OCI-M1 (cell line): ENCODE results near the gene KIF1A.

Experiments used
- DNase-seq: peaks from one replicate; lab custom pipeline; 2025; lab: John Stamatoyannopoulos, UW

KIF1A gene

DNA sequence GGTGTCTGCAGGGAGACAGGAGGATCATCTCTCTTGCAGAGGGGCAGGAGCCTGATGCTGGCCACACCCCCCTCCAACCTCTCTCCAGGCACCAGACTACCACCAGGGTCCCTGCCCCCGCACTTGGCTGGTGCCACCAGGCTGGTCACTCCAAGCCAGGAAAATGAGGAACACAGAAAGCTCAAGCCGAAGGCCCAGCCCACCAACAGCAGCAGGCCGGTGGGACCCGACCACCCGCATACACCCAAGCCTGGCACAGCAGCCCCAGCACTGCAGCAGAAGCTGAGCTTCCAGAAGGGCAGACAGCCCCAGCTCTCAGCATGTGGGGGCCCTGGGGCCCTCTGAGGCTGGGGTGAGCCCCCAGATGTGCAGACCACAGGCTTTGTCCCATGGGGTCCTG is 52.7 kb downstream of the KIF1A start:
- DNase-seq, result no peak

GRCh38 chr2:240766072-240766471 is 53.9 kb downstream of the KIF1A start:
- no peak for DNase-seq

GRCh38 chr2:240765007-240765406 is 55.0 kb downstream of the KIF1A start:
- DNase-seq, result no peak

DNA sequence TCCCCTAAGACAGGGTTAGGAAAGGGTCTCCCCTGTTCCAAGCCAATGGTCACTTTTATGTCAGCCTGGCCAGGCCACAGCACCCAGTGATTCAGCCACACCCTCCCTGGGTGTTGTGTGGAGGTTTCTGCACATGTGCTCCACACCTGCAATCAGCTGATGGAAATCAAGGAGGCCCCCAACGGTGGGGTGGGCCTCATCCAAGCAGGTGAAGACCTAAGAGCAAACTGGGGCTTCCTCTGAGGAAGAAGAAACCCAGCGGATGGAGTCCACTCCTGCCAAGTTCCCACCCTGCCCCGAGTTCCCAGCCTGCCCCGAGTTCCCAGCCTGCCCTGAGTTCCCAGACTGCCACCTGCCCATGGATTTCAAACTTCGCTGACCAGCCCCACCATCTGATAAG is 55.4 kb downstream of the KIF1A start:
- no peak for DNase-seq

DNA sequence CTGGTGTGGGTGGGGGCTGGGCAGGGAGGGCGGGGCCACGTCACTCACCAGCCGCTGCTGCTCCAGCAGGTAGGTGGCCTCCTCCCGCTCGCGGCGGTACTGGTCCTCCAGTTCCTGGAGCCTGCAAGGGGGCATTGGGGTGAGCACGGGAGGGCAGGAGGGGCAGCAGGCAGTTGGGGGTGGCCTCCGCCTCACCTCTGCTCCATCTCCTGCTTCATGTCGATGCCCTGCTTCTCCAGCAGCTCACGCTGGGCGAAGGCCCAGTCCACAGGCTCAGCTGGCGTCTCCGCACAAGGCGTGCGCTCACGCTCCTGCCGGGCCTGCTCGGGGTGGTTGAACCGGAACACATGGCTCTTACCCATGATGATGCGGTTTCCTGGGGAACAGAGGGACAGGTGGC is 57.0 kb downstream of the KIF1A start:
- DNase-seq, result no peak

- DNase-seq, result no peak
Observed at GRCh38 chr2:240762249-240762648, 57.8 kb downstream of the KIF1A start.

GRCh38 chr2:240760576-240761246 is 59.3 kb downstream of the KIF1A start:
- peak; percentile 8 for DNase-seq

- DNase-seq, result no peak
Observed at GRCh38 chr2:240760121-240760520, 59.9 kb downstream of the KIF1A start.

- peak; percentile 13 for DNase-seq
Observed at GRCh38 chr2:240759459-240759858, 60.6 kb downstream of the KIF1A start.

GRCh38 chr2:240757086-240757614 is 62.9 kb downstream of the KIF1A start:
- no peak for DNase-seq

- DNase-seq, result no peak
Observed at GRCh38 chr2:240752209-240752608, 67.8 kb downstream of the KIF1A start.

DNA sequence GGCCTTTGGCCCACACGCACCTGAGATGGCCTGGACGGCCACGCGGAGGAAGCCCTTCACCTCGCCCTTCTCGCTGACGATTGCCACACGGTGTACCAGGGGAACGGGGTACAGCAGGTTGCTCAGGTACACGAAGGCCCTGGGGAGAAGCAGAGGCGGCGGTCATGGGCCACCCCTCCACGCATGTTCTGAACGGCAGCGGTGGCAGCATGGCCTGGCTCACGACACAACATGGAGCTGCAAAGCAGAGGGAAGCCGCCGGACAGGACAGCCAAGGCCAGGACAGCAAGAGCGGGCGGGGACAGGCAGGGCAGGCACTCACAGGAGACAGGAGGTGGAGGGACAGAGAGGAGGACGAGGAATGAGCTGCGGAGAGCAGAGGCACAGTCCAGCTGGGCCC is 69.6 kb downstream of the KIF1A start:
- no peak for DNase-seq

GRCh38 chr2:240749516-240749915 is 70.5 kb downstream of the KIF1A start:
- DNase-seq, result no peak

- DNase-seq, result no peak
Observed at GRCh38 chr2:240747256-240747655, 72.8 kb downstream of the KIF1A start.

DNA sequence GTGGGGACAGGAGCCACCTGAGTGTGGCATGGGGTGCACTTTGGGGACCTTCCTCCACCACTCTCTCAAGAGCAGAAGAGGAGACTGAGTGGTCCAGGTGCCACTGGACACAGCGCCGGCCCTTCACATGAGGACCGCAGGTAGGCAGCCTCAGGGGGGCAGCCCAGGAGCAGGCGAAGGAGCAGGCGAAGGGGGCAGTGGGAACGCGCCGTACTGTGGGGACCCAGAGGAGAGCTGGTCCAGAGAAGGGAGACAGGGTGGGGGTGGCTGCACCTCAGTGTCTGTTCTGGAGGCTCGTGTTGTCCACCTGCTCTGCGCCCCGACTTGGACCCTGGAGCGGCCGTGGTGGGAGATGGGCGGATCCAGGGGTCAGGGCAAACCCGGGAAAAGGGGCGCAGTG is 73.3 kb downstream of the KIF1A start:
- DNase-seq, result no peak

- DNase-seq, result no peak
Observed at GRCh38 chr2:240745962-240746361, 74.1 kb downstream of the KIF1A start.

DNA sequence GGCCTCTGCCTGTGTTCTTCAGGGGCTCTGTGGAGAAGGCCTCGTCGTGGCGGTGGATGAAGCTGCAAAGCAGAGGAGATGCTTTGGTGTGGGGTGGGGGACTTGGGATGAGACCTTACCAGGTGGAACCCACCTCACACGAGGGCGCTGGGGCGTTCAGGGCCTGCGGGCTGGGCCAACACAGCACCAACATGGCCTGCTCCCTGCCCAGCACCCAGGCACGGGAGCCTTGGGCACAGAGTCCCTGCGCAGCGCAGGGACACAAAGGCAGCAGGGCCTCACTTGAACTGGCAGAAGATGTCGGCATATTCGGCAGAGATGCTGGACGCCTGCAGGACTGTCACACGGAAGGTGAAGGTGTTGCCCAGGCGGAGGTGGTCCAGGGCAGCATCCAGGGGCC is 74.6 kb downstream of the KIF1A start:
- DNase-seq, result no peak

GRCh38 chr2:240742602-240743095 is 77.4 kb downstream of the KIF1A start:
- no peak for DNase-seq

- no peak for DNase-seq
Observed at GRCh38 chr2:240741091-240741490, 78.9 kb downstream of the KIF1A start.

- DNase-seq, result no peak
Observed at GRCh38 chr2:240739797-240740196, 80.2 kb downstream of the KIF1A start.

DNA sequence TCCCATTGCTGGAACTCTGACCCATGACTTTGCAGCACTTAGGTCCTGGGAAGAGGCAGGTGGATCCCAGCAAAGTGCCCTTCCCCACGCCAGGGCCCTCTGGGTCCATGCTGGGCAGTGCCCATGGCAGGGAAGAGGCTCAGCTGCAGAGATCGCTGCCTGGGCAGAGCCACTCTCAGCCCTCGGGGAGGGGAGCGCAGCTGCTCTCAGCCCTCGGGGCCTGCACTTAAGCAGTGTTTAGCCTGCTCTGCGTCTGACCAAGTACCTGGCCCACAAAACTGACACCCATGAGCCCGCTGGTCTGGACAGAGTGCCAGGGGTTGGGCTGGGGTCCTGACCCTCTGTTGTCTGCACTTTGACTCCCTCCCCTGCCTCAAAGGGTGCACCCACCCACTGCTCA is 82.1 kb downstream of the KIF1A start:
- no peak for DNase-seq

DNA sequence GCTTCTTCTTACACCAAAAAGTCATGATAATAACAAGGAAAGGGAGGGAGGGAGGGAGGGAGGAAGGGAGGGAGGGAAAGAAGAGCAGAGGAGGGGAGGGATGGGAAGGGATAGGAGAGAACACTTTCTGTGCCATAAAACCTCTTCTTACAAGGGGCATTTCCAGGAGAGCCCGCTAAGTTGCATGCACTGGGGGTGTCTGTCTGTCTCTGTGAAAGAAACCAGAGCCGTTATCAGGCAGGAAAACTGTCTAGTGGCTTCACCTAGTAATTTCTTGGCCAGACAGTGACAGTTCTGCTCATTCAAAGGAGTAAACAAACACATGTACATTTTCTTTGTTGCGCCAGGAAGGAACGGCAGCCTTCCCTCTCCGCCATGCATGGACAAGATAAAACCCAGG is 82.5 kb downstream of the KIF1A start:
- no peak for DNase-seq

GRCh38 chr2:240736281-240737250 is 83.5 kb downstream of the KIF1A start:
- no peak for DNase-seq
